D721Med (cell line): ENCODE data around the gene DOCK3.
A peak's percentile ranks its signal among the peaks of the same experiment; 100 is the strongest.

Experiments
- DNase-seq: peaks from one replicate; pipeline ENCODE4 v3.0.0; 2011; ENCODE audit warnings: low spot score; ENCODE audit not compliant: insufficient read length
- FAIRE-seq: peaks from 2 replicates; lab custom pipeline; 2011; peaks lifted over from hg19 to GRCh38; lab: Jason Lieb, UNC
- CTCF ChIP-seq: IDR thresholded peaks from 2 replicates; pipeline ENCODE4 v1.5.1; 2012; ENCODE audit warnings: mild to moderate bottlenecking, control low read depth; ENCODE audit not compliant: insufficient read depth; ENCODE audit errors: missing control alignments

Gene DOCK3

GRCh38 chr3:51270559-51270958, 595.8 kb downstream of the DOCK3 start:
- FAIRE-seq: no peak
- no peak for TF ChIP-seq CTCF
- no peak for DNase-seq

- TF ChIP-seq CTCF: no peak
- FAIRE-seq (no peak), DNase-seq (no peak)
Observed at GRCh38 chr3:51271172-51271571, 596.4 kb downstream of the DOCK3 start.

GRCh38 chr3:51274052-51274451, 599.3 kb downstream of the DOCK3 start:
- TF ChIP-seq CTCF: no peak

GRCh38 chr3:51275111-51275805, 600.5 kb downstream of the DOCK3 start:
- no peak for DNase-seq
- no peak for FAIRE-seq
- TF ChIP-seq CTCF: no peak

More at GRCh38 chr3:51274052-51274451, 599.3 kb downstream of the DOCK3 start:
- DNase-seq (no peak), FAIRE-seq (no peak)

- no peak for FAIRE-seq
Observed at GRCh38 chr3:51276046-51276445, 601.3 kb downstream of the DOCK3 start.

GRCh38 chr3:51279448-51279847, 604.7 kb downstream of the DOCK3 start:
- DNase-seq: no peak
- no peak for TF ChIP-seq CTCF
- no peak for FAIRE-seq

More at GRCh38 chr3:51276046-51276445, 601.3 kb downstream of the DOCK3 start:
- DNase-seq: no peak
- TF ChIP-seq CTCF: peak; percentile 43

- DNase-seq (no peak), FAIRE-seq (no peak)
- no peak for TF ChIP-seq CTCF
Observed at GRCh38 chr3:51280176-51280575, 605.4 kb downstream of the DOCK3 start.
